HEK293 (cell line): ENCODE measurements around the gene PODXL2.

Experiments used
- CTCF ChIA-PET: fragments of 350-600 bp; formaldehyde crosslinking; extraction: SDS; loops from one replicate; lab custom pipeline; 2021; ENCODE audit warnings: antibody characterized with exemption; lab: Yijun Ruan, JAX
- POLR2A ChIA-PET: fragments of 300-600 bp; formaldehyde crosslinking; extraction: SDS; loops from one replicate; lab custom pipeline; 2020; ENCODE audit warnings: antibody characterized with exemption, inconsistent platforms; lab: Yijun Ruan, JAX
- H3K27ac ChIP-seq: fragments of 200-500 bp; sonication (Bioruptor generic); 2 replicates; pipeline ENCODE4 v1.5.1; 2014; ENCODE audit warnings: low read depth, low read length, control low read depth, inconsistent platforms; ENCODE audit errors: extremely low read depth
- H3K36me3 ChIP-seq, 2 experiments: fragments of 200-500 bp in 1 of 2; sonication (Bioruptor generic) in 1 of 2; 1 replicate in 1 of 2; 2 replicates in 1 of 2; pipeline ENCODE4 v1.5.1; 2014 to 2017; ENCODE audit warnings: inconsistent platforms in 2 of 2, low read length in 2 of 2; ENCODE audit not compliant: control insufficient read depth in 2 of 2, insufficient read depth in 1 of 2
- H3K4me1 ChIP-seq: fragments of 200-500 bp; sonication (Bioruptor generic); 2 replicates; pipeline ENCODE4 v1.5.1; 2014; ENCODE audit warnings: mild to moderate bottlenecking, low read length, inconsistent platforms; ENCODE audit not compliant: control insufficient read depth, insufficient read depth
- H3K4me3 ChIP-seq: 2 replicates; pipeline ENCODE4 v1.5.1; 2011; ENCODE audit warnings: low read depth, mild to moderate bottlenecking, control low read depth, low read length, moderate library complexity
- H3K9me3 ChIP-seq: fragments of 200-500 bp; sonication (Bioruptor generic); 2 replicates; pipeline ENCODE4 v1.5.1; 2014; ENCODE audit warnings: low read depth, low read length, inconsistent platforms; ENCODE audit not compliant: control insufficient read depth, insufficient read depth
- EGR2 ChIP-seq: fragments of 450-650 bp; formaldehyde crosslinking; IDR thresholded peaks from 2 replicates; pipeline ENCODE4 v1.5.1; 2016; ENCODE audit warnings: low read depth, missing biosample characterization, missing genetic modification characterization
- HIC1 ChIP-seq: fragments of 450-650 bp; formaldehyde crosslinking; IDR thresholded peaks from 2 replicates; pipeline ENCODE4 v1.5.1; 2016; ENCODE audit warnings: missing biosample characterization, missing genetic modification characterization
- HOXD13 ChIP-seq: sonication (generic); formaldehyde crosslinking; IDR thresholded peaks from 2 replicates; pipeline ENCODE4 v1.8.0; 2022; ENCODE audit warnings: missing genetic modification reagents, borderline replicate concordance
- IKZF3 ChIP-seq: fragments of 450-650 bp; IDR thresholded peaks from 2 replicates; pipeline ENCODE4 v1.5.0; 2018; ENCODE audit warnings: missing biosample characterization, mild to moderate bottlenecking, missing genetic modification characterization, moderate library complexity
- REPIN1 ChIP-seq: fragments of 450-650 bp; formaldehyde crosslinking; IDR thresholded peaks from 2 replicates; pipeline ENCODE4 v1.5.1; 2017; ENCODE audit warnings: missing biosample characterization, missing genetic modification characterization, low read depth
- TSHZ1 ChIP-seq: fragments of 450-650 bp; formaldehyde crosslinking; IDR thresholded peaks from 2 replicates; pipeline ENCODE4 v1.5.1; 2016; ENCODE audit warnings: missing biosample characterization, missing genetic modification characterization, borderline replicate concordance
- ZFHX2 ChIP-seq: fragments of 450-650 bp; formaldehyde crosslinking; conservative IDR thresholded peaks from 2 replicates; pipeline ENCODE4 v1.5.1; 2016; ENCODE audit warnings: missing biosample characterization, missing genetic modification characterization
- ZNF239 ChIP-seq: fragments of 450-650 bp; formaldehyde crosslinking; IDR thresholded peaks from 2 replicates; pipeline ENCODE4 v1.5.1; 2016; ENCODE audit warnings: missing biosample characterization, missing genetic modification characterization
- ZNF514 ChIP-seq: fragments of 450-650 bp; formaldehyde crosslinking; IDR thresholded peaks from 2 replicates; pipeline ENCODE4 v1.5.1; 2016; ENCODE audit warnings: missing biosample characterization, missing genetic modification characterization
- ZNF518A ChIP-seq: fragments of 450-650 bp; formaldehyde crosslinking; conservative IDR thresholded peaks from 2 replicates; pipeline ENCODE4 v1.5.1; 2016; ENCODE audit warnings: low read depth, missing biosample characterization, missing genetic modification characterization
- ZNF521 ChIP-seq: fragments of 450-650 bp; formaldehyde crosslinking; IDR thresholded peaks from 2 replicates; pipeline ENCODE4 v1.5.1; 2017; ENCODE audit warnings: missing biosample characterization, mild to moderate bottlenecking, missing genetic modification characterization
- ZNF560 ChIP-seq: fragments of 450-650 bp; formaldehyde crosslinking; IDR thresholded peaks from 2 replicates; pipeline ENCODE4 v1.5.1; 2017; ENCODE audit warnings: missing biosample characterization, missing genetic modification characterization, borderline replicate concordance
- ZNF654 ChIP-seq: fragments of 450-650 bp; formaldehyde crosslinking; IDR thresholded peaks from 2 replicates; pipeline ENCODE4 v1.5.1; 2016; ENCODE audit warnings: low read depth, missing biosample characterization, missing genetic modification characterization
- ZSCAN16 ChIP-seq: fragments of 450-650 bp; formaldehyde crosslinking; IDR thresholded peaks from 2 replicates; pipeline ENCODE4 v1.5.1; 2016; ENCODE audit warnings: missing biosample characterization, missing genetic modification characterization
- ZSCAN23 ChIP-seq: fragments of 450-650 bp; formaldehyde crosslinking; IDR thresholded peaks from 2 replicates; pipeline ENCODE4 v1.5.1; 2016; ENCODE audit warnings: missing biosample characterization, missing genetic modification characterization

PODXL2 gene

GRCh38 chr3:127679534-127680145 lies 50.7 kb downstream of the PODXL2 start:
- Histone ChIP-seq H3K36me3 (peaks cover 0 to 18% of the 10 kb centered on the region in 2 experiments; a peak in 1 of 3 replicates), H3K9me3 (no peaks in the 10 kb centered on the region), H3K27ac (no peak overlapping the region), H3K4me1 (no peaks in the 10 kb centered on the region), H3K4me3 (no peak overlapping the region)
- ChIA-PET POLR2A (interaction anchor here (0.6 kb wide), 1 partner anchor 965 kb away, joined by 3 read pairs; no protein-coding TSS in a partner anchor), CTCF (interaction anchor here (0.7 kb wide), 1 partner anchor 27 kb away, joined by 3 read pairs; no protein-coding TSS in a partner anchor)
- TF ChIP-seq ZNF560 (tag by site-specific recombination) (no peak), HIC1 (tag by site-specific recombination) (no peak), ZSCAN23 (tag by site-specific recombination) (no peak)

- POLR2A ChIA-PET, result interaction anchor here (0.6 kb wide), 1 partner anchor 966 kb away, joined by 3 read pairs; no protein-coding TSS in a partner anchor
Observed at GRCh38 chr3:127680146-127680661, 51.2 kb downstream of the PODXL2 start.

GRCh38 chr3:127680798-127681221 lies 51.8 kb downstream of the PODXL2 start:
- Histone ChIP-seq H3K36me3 (peaks cover 0 to 18% of the 10 kb centered on the region in 2 experiments; a peak in 1 of 3 replicates), H3K9me3 (no peaks in the 10 kb centered on the region), H3K4me3 (no peak overlapping the region), H3K27ac (no peak overlapping the region), H3K4me1 (no peaks in the 10 kb centered on the region)
- CTCF ChIA-PET, result no interaction called here
- POLR2A ChIA-PET, result interaction anchor here (0.8 kb wide), 1 partner anchor 368 kb away, joined by 3 read pairs; no protein-coding TSS in a partner anchor
- no peak for TF ChIP-seq ZNF521 (tag by site-specific recombination)
- TF ChIP-seq ZNF514 (tag by site-specific recombination), result no peak
- no peak for TF ChIP-seq REPIN1 (tag by site-specific recombination)
- TF ChIP-seq TSHZ1 (tag by site-specific recombination), result no peak
- TF ChIP-seq ZSCAN16 (tag by site-specific recombination), result no peak
- no peak for TF ChIP-seq ZFHX2 (tag by site-specific recombination)
- TF ChIP-seq ZNF239 (tag by site-specific recombination), result no peak
- no peak for TF ChIP-seq ZNF654 (tag by site-specific recombination)

More at GRCh38 chr3:127680146-127680661, 51.2 kb downstream of the PODXL2 start:
- no peak for TF ChIP-seq HOXD13 (CRISPR knock-in tag)
- TF ChIP-seq IKZF3 (tag by site-specific recombination), result no peak
- TF ChIP-seq ZNF518A (tag by site-specific recombination), result no peak
- TF ChIP-seq EGR2 (tag by site-specific recombination), result peak; percentile 30; the same call in 1 of the 2 replicates
- TF ChIP-seq, all 188 proteins: peak for 1
- H3K4me3 ChIP-seq, result no peak overlapping the region
- no peak overlapping the region for H3K27ac ChIP-seq
- no peaks in the 10 kb centered on the region for H3K9me3 ChIP-seq
- H3K4me1 ChIP-seq, result no peaks in the 10 kb centered on the region
- peaks cover 0 to 18% of the 10 kb centered on the region in 2 experiments; a peak in 1 of 3 replicates for H3K36me3 ChIP-seq
- CTCF ChIA-PET, result interaction anchor here (0.7 kb wide), 1 partner anchor 27 kb away, joined by 3 read pairs; no protein-coding TSS in a partner anchor
